Measurements from ENCODE around the gene AMZ1.

GRCh38 chr7:2646680-2647571 lies 41.1 kb upstream of the AMZ1 start:
- no peak for TF ChIP-seq GATA2 (IDR thresholded peaks at IDR 0.05; ENCODE audit: low read depth, low read length)
- no peak for TF ChIP-seq GATA3 (IDR thresholded peaks at IDR 0.05; ENCODE audit: low read depth, low read length)

Measured in SH-SY5Y (cell line).